ENCODE results near the gene ITPR3. TPM values are rescaled to one million over a fixed set of nuclear protein-coding genes. Genes with fewer than 3 reads are reported as not detected.

The ITPR3 gene
- total and polyA plus RNA-seq, 2 of the 13 experiments (the other 11 are each of a cell fraction or from before 2014, with no cell fraction given): 3.8 to 21.4 TPM

- TF ChIP-seq ATF4 (CRISPR knock-in tag; IDR thresholded peaks at IDR 0.05) (peak in 1 of 2 experiments; percentile 99; a peak in 2 of 4 replicates), THAP11 (CRISPR knock-in tag; IDR thresholded peaks at IDR 0.05) (peak; percentile 47; the same call in 1 of the 2 replicates), UBTF (CRISPR knock-in tag; IDR thresholded peaks at IDR 0.05) (peak; percentile 68), GABPB1 (CRISPR knock-in tag; IDR thresholded peaks at IDR 0.05) (peak; percentile 64), ELF1 (CRISPR knock-in tag; IDR thresholded peaks at IDR 0.05) (peak; percentile 82), CEBPG (CRISPR knock-in tag; IDR thresholded peaks at IDR 0.05) (peak; percentile 97), SMAD3 (CRISPR knock-in tag; IDR thresholded peaks at IDR 0.05) (0 out of 2 replicates have a peak, but pooled peaks have one; percentile 38), ZNF800 (CRISPR knock-in tag; IDR thresholded peaks at IDR 0.05) (no peak), RERE (CRISPR knock-in tag; IDR thresholded peaks at IDR 0.05; ENCODE audit: low read depth) (no peak), TFAP4 (IDR thresholded peaks at IDR 0.05; ENCODE audit: borderline replicate concordance, low read depth) (no peak), EP300 (IDR thresholded peaks at IDR 0.05; ENCODE audit: low read depth in 2 of 2, low read length in 2 of 2) (peak in 1 of 2 experiments; percentile 36; a peak in 1 of 4 replicates), EP300 (CRISPR knock-in tag; IDR thresholded peaks at IDR 0.05; ENCODE audit: borderline replicate concordance) (peak; percentile 29; the same call in 1 of the 2 replicates)
Measured at GRCh38 chr6:33740204-33740608, 119.1 kb downstream of the ITPR3 start (continued).

Measured in HepG2 (cell line).